HG03571 (cell line): ENCODE data around the gene GDF15.
"Not testable (repeated sequence)": the region's sequence is repeated elsewhere in the genome, so short reads cannot be mapped to it uniquely, and the experiment has no call there.

Source experiments
- ATAC-seq: cut with Tn5 transposase; IDR thresholded peaks from one replicate; pipeline ENCODE4 v1.9.1; 2021; ENCODE audit not compliant: unreplicated experiment

GDF15 gene

GRCh38 chr19:18363787-18364186, 22.2 kb upstream of the GDF15 start:
- no peak for ATAC-seq

GRCh38 chr19:18364277-18364825, 21.6 kb upstream of the GDF15 start:
- not testable (repeated sequence) for ATAC-seq

GRCh38 chr19:18364826-18365528, 21.0 kb upstream of the GDF15 start:
- no peak for ATAC-seq

- no peak for ATAC-seq
These were observed 19.9 kb upstream of the GDF15 start for GRCh38 chr19:18366021-18366435.

- ATAC-seq, result no peak
These were observed 17.3 kb upstream of the GDF15 start for GRCh38 chr19:18368504-18369222.

GRCh38 chr19:18373407-18373891, 12.5 kb upstream of the GDF15 start:
- ATAC-seq, result no peak

GRCh38 chr19:18373892-18374629, 11.9 kb upstream of the GDF15 start:
- peak; percentile 74 for ATAC-seq

GRCh38 chr19:18377026-18377425, 8.9 kb upstream of the GDF15 start:
- ATAC-seq, result no peak

GRCh38 chr19:18379803-18380747, 5.9 kb upstream of the GDF15 start:
- no peak for ATAC-seq

- no peak for ATAC-seq
These were observed 5.1 kb upstream of the GDF15 start for GRCh38 chr19:18380843-18381242.

GRCh38 chr19:18383622-18384021, 2.3 kb upstream of the GDF15 start:
- not testable (repeated sequence) for ATAC-seq

GRCh38 chr19:18384775-18385174, 1.2 kb upstream of the GDF15 start:
- no peak for ATAC-seq

GRCh38 chr19:18385359-18385674, 641 bp upstream of the GDF15 start:
- no peak for ATAC-seq

- no peak for ATAC-seq
These were observed 749 bp downstream of the GDF15 start for GRCh38 chr19:18386543-18387271.

GRCh38 chr19:18388100-18388959, 2.4 kb downstream of the GDF15 start:
- ATAC-seq, result peak; percentile 63

GRCh38 chr19:18388960-18389725, 3.2 kb downstream of the GDF15 start:
- ATAC-seq, result no peak

GRCh38 chr19:18389726-18390064, 3.7 kb downstream of the GDF15 start:
- ATAC-seq, result no peak
